ENCODE results near the gene STK39. TPM values are rescaled to one million over a fixed set of nuclear protein-coding genes. Genes with fewer than 3 reads are reported as not detected.

Gene STK39
- total and polyA plus RNA-seq, 9 of the 15 experiments (the other 6 are each of a cell fraction or from before 2014, with no cell fraction given), result 0.19 to 0.76 (median 0.51) TPM

DNA sequence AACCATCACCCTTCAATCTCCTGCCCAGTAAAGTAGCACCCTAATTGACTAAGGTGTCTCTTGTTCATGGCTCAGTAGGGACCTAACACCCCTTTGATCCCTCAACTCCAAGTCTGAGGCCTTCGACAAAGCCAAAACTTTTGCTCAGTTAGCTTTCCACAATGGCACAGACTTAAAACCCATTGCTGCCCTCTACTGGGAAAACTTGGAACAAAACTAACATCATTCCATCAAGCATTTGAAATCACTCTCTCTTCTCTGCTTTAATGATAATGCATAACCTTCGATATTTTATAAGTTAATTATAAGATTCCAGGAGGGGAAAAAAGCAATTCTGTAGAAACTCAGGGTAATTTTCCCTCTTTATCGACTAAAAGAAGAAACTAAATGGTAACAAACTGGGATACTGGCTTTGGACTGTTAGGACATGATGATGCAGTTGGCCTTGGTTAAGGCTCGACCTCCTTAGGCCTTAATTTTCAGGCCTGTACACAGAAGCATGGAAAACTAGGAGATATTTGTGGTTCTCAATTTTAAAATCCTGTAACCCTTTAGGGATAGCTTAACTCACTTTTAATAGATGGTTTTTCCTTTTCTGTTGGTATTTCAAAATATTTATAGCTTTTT is 127.8 kb downstream of the STK39 start (continued):
- TF ChIP-seq, protein P1, sequence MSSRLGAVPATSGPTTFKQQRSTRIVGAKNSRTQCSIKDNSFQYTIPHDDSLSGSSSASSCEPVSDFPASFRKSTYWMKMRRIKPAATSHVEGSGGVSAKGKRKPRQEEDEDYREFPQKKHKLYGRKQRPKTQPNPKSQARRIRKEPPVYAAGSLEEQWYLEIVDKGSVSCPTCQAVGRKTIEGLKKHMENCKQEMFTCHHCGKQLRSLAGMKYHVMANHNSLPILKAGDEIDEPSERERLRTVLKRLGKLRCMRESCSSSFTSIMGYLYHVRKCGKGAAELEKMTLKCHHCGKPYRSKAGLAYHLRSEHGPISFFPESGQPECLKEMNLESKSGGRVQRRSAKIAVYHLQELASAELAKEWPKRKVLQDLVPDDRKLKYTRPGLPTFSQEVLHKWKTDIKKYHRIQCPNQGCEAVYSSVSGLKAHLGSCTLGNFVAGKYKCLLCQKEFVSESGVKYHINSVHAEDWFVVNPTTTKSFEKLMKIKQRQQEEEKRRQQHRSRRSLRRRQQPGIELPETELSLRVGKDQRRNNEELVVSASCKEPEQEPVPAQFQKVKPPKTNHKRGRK (tag; IDR thresholded peaks at IDR 0.05), result no peak
- TF ChIP-seq MAFG (tag; conservative IDR thresholded peaks at IDR 0.05) (peak; percentile 60), TEAD4 (IDR thresholded peaks at IDR 0.05; ENCODE audit: low read length) (no peak), TEAD4 (CRISPR knock-in tag; IDR thresholded peaks at IDR 0.05; ENCODE audit: borderline replicate concordance) (no peak), NCOA1 (IDR thresholded peaks at IDR 0.05; ENCODE audit: low read depth) (no peak), BRF1 (IDR thresholded peaks at IDR 0.05; ENCODE audit: borderline replicate concordance, extremely low read depth, insufficient read length) (no peak), RBM34 (IDR thresholded peaks at IDR 0.05; ENCODE audit: borderline replicate concordance, insufficient read depth, low read length) (no peak), ZNF431 (CRISPR knock-in tag; IDR thresholded peaks at IDR 0.05) (no peak), CC2D1A (IDR thresholded peaks at IDR 0.05) (no peak), KLF1 (tag; IDR thresholded peaks at IDR 0.05) (no peak), SMC3 (conservative IDR thresholded peaks at IDR 0.05; ENCODE audit: insufficient read depth, low read depth, low read length) (peak; percentile 53), SP2 (IDR thresholded peaks at IDR 0.05; ENCODE audit: extremely low read depth, low read depth, low read length, poor library complexity, severe bottlenecking) (no peak)
- TF ChIP-seq, protein P2, sequence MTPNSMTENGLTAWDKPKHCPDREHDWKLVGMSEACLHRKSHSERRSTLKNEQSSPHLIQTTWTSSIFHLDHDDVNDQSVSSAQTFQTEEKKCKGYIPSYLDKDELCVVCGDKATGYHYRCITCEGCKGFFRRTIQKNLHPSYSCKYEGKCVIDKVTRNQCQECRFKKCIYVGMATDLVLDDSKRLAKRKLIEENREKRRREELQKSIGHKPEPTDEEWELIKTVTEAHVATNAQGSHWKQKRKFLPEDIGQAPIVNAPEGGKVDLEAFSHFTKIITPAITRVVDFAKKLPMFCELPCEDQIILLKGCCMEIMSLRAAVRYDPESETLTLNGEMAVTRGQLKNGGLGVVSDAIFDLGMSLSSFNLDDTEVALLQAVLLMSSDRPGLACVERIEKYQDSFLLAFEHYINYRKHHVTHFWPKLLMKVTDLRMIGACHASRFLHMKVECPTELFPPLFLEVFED (CRISPR knock-in tag; conservative IDR thresholded peaks at IDR 0.05), result no peak

Measured in K562 (cell line).